Stimulated activated CD4-positive, alpha-beta T cell treated with anti-CD3 and anti-CD28 coated beads, Interleukin-1b, Interleukin-23, amount 100 ng/mL, for 24 hours (primary cell): Measurements from ENCODE around the gene PURA.
A peak's percentile ranks its signal among the peaks of the same experiment; 100 is the strongest.

Experiments used
- DNase-seq, 4 experiments: peaks; one replicate each; pipeline ENCODE4 v3.0.0-alpha.2; 2020; ENCODE audit warnings: low read depth in 4 of 4, low spot score in 1 of 4

PURA gene

GRCh38 chr5:140109759-140110645, 3.9 kb upstream of the PURA start:
- DNase-seq: no peak

GRCh38 chr5:140110646-140110957, 3.3 kb upstream of the PURA start:
- no peak for DNase-seq

GRCh38 chr5:140111011-140111858, 2.7 kb upstream of the PURA start:
- DNase-seq: no peak

GRCh38 chr5:140111859-140112551, 1.9 kb upstream of the PURA start:
- DNase-seq: no peak

- no peak for DNase-seq
These were observed 1.2 kb upstream of the PURA start for GRCh38 chr5:140112685-140113179.

GRCh38 chr5:140113180-140113698, 670 bp upstream of the PURA start:
- DNase-seq: no peak

- peak in 2 of 4 experiments; percentile 13 to 19 for DNase-seq
These were observed 654 bp downstream of the PURA start for GRCh38 chr5:140114341-140115185.

- DNase-seq: no peak
These were observed 1.2 kb downstream of the PURA start for GRCh38 chr5:140115186-140115500.

GRCh38 chr5:140116716-140117115, 2.8 kb downstream of the PURA start:
- DNase-seq: no peak

- DNase-seq: no peak
These were observed 3.6 kb downstream of the PURA start for GRCh38 chr5:140117523-140117922.

- no peak for DNase-seq
These were observed 4.5 kb downstream of the PURA start for GRCh38 chr5:140118302-140118936.

- DNase-seq: no peak
These were observed 11.7 kb downstream of the PURA start, which contains the start of gene IGIP for GRCh38 chr5:140125637-140126036. TSS of gene IGIP (plus strand) at chr5:140125937. CDS start at chr5:140128477, 2,540 bp downstream.

- no peak for DNase-seq
These were observed 12.6 kb downstream of the PURA start for GRCh38 chr5:140126315-140127012.

GRCh38 chr5:140128376-140128775, 14.5 kb downstream of the PURA start:
- DNase-seq: no peak

- no peak for DNase-seq
These were observed 17.2 kb downstream of the PURA start for GRCh38 chr5:140130949-140131733.

GRCh38 chr5:140131967-140132409, 18.1 kb downstream of the PURA start:
- DNase-seq: no peak

GRCh38 chr5:140133514-140134167, 19.7 kb downstream of the PURA start:
- DNase-seq: no peak
